Lower leg skin (tissue), 3 donors: ENCODE measurements around the gene CAVIN3.

ENCODE experiments used
- CTCF ChIP-seq, 3 donors: fragments of 450-650 bp; IDR thresholded peaks; one replicate each; pipeline ENCODE4 v1.5.1; 2016; ENCODE audit warnings: antibody characterized with exemption in 3 of 3, mild to moderate bottlenecking in 3 of 3, moderate library complexity in 2 of 3
- POLR2A ChIP-seq, 2 donors: fragments of 450-650 bp; IDR thresholded peaks; one replicate each; pipeline ENCODE4 v1.6.1; 2016 to 2017; ENCODE audit warnings: antibody characterized with exemption in 2 of 2, mild to moderate bottlenecking in 1 of 2, moderate library complexity in 1 of 2

DNA sequence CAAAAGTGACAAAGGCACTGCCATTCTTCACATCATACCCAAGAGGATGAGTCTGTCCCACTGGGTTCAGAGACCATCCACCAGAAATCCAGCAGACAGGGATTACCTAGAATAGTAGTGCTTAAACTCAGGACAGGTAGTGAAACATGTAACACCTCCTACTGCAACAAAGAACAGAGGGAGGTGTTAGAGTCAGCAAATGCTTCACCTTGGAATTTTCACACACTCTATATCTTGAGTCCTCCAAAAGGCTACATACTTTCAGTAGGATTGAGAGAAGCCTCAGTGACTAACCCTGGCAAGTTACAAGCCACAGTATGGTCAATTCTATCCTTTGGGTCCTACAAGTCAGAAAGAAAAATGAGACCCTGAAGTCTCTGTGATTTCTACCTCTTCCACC lies 6.0 kb upstream of the CAVIN3 start:
- no peak for TF ChIP-seq CTCF (IDR thresholded peaks at IDR 0.05)
- TF ChIP-seq POLR2A (IDR thresholded peaks at IDR 0.05), result no peak
